ENCODE measurements around the gene MYLK4.

The MYLK4 gene

DNA sequence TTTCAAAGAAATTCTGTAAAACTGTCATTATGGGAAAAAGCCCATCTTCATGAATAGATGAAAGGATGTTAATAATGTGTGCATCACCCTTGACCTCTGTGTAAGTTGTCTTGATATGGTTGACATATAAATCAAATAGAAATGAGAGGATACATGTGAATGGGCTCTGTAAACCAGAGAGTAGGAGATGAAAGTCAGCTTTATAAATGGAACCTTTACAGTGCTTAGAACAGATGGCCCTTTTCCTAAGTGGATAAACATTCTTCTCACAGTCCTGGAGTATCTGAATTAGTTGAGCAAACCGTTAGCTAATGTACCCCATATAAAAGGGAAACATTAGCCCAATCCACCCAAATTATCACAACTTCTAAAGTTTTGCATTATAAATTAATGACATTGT lies 57.5 kb downstream of the MYLK4 start:
- DNase-seq, result no peak

GRCh38 chr6:2688401-2689064 lies 62.2 kb downstream of the MYLK4 start:
- no peak for DNase-seq

DNA sequence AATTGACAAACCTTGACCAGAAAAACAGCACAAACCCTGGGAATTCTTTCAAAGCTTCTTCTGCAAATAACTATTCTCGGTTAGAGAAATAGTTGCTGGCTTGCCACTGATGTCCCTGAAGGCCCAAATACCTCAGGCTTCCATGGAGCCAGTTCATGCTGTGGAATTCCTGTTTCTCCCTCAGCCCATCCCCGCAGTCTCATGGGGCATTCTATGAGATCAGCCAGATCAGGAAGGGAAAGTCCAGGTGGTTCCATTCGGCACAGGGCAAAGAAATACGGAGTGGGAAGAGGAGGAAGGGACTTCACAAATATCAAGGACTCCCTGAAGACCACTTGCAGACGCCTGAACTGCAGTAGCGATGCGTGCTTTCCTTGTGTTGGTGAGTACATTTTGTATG lies 63.3 kb downstream of the MYLK4 start:
- no peak for DNase-seq

- DNase-seq, result no peak
Observed at GRCh38 chr6:2686515-2686914, 64.2 kb downstream of the MYLK4 start.

GRCh38 chr6:2684766-2685754 lies 65.7 kb downstream of the MYLK4 start:
- no peak for DNase-seq

DNA sequence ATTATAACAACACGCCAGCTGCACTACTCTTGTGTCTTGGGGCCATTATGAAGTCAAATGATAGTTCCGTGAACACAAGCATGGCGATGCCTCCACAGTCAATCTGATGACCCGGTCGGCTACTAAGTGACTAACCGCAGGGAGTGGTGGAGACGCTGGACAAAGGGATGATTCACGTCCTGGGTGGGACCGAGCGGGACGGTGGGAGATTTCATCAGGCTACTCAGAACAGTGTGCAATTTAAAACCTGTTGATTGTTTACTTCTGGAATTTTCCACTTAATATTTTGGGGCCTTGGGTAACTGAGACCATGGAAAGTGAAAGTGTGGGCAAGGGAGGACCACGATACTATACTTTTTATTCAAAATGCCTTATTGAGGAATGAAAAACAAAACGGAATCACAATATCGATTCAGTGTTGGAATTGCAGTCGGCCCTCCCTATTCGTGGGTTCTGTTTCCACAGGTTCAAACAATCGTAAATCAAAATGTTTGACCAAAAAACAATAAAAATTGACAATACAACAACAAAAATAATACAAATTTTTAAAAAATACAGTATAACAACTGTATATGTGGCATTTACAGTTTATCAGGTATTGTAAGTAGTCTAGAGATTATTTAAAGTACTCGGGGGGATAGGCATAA lies 66.5 kb downstream of the MYLK4 start:
- DNase-seq, result no peak

- DNase-seq, result no peak
Observed at GRCh38 chr6:2680264-2680922, 70.3 kb downstream of the MYLK4 start.

DNA sequence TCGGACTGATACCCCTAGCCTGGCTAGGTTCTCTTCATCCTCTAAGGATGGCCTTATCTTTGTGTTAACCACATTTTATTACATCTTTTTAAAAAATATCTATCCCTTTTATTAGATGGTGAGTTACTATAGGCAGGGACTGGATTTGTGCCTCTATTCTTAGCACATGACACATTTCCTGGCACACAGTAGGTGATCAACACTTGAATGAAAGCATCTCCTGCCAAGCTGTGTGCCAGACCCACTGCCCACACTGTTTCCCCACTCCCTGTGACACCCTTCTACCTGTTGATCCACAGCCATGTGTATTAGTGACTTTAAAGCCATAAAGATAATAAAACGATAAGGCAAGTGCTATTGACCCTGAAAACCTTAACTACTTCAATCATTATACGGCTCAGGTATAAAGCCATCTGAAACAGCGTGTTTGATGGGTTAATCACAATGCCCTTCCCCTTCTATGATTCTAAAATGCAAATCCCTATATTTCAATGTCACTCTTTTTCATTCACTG lies 73.6 kb downstream of the MYLK4 start:
- DNase-seq, result no peak

GRCh38 chr6:2676048-2676447 lies 74.7 kb downstream of the MYLK4 start:
- no peak for DNase-seq

DNA sequence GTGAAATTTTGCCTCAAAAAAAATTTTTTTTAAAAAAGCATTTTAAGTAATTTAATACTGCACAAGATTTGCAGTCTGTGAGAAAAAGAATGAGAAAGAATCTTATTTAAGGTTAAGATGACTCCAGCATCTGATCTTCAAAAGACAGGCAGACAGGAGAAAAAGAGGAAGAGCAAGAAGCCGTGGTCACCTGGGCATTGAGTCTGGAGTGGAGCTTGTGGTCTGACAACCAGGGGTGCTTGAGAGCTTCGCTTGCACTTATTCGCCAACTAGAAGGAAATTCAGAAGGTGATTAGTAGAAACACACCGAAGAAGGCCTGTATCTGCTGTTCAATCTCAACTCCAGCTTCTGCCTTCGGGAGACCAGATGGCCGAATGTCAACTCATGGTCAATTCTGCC lies 75.9 kb downstream of the MYLK4 start:
- no peak for DNase-seq

- DNase-seq, result no peak
Observed at GRCh38 chr6:2669067-2669700, 81.5 kb downstream of the MYLK4 start.

DNA sequence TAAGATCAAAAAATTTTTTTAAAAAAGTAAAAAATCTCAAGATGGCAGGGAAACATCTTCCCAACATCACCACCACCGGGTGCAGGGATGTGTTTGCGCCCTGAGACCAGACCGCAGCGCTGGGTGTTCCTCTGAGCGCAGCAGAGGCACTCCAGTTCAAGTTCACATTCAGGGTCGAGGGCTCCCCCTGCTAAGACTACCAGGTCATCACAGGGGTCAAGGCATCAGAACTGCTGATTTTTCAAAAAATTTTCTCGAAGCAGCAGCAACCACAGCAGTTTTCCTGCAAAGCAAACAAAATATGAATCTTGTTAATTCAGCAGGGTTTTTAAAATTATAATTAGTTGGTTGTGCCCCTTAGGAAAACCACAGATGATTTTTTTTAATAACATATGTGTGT lies 83.1 kb downstream of the MYLK4 start:
- no peak for DNase-seq

DNA sequence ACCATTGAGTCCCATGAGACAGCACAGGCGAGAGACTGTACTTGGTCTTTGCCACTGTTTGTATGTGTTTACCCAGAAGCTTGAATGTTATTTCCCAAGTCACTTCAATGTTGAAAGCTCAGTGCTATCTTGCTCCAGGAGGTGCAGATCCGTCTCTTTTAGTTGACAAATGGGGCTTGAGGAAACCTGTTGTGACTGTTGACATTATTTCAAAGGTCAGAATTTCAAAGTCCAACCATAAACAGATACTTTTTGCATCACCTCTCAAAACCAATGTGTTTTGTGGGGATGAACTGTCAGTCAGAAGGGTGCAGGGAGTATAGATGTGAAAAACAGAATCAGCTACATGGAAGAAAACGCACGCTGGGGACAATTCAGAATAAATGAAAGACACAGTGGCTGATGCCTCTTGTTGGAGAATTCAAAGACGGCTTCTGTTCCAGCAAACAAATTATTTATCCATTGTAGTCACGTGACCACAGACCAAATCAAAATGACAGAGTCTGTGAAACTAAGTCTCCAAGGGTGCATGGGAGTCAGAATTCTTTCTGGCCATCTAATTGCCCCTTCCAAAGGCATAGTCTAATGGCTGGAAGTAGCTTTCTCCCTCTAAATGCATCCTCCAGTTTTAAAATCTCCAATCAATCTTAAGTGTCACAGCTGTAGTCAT lies 83.7 kb downstream of the MYLK4 start:
- DNase-seq, result no peak

- no peak for DNase-seq
Observed at GRCh38 chr6:2665146-2666070, 85.3 kb downstream of the MYLK4 start.

DNA sequence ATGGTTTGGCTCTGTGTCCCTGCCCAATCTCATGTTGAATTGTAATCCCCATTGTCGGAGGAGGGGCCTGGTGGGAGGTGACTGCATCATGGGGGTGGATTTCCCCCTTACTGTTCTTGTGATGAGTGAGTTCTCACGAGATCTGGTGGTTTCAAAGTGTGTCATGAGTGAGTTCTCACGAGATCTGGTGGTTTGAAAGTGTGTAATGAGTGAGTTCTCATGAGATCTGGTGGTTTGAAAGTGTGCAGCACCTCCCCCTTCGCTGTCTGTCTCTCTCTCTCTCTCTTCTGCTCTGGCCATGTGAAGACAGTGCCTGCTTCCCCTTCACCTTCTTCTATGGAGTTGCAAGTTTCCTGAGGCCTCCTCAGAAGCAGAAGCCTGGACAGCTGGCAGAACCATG lies 87.6 kb downstream of the MYLK4 start:
- DNase-seq, result no peak

- DNase-seq, result no peak
Observed at GRCh38 chr6:2661651-2662050, 89.1 kb downstream of the MYLK4 start.

DNA sequence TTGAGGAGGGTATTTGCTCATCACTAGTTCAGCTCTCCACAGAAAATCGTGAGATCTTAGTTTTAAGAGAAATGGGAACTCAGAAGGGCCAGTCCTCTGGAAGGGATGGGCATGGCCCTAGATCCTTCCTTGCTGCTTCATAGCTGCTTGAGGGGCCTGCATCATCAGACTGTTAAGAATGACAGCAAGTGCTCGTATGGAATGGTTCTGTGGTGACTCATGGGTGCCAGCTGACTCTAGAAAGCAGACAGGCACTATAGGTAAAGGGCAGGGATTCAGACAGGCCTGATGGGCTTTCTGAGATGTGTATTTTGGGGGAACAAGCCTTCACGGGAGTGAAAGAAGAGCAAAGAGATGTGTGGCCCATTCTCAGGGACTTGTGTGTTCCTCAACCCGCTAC lies 90.8 kb downstream of the MYLK4 start:
- DNase-seq, result no peak

- no peak for DNase-seq
Observed at GRCh38 chr6:2659381-2659780, 91.3 kb downstream of the MYLK4 start.

GRCh38 chr6:2658788-2659187 lies 91.9 kb downstream of the MYLK4 start:
- DNase-seq, result no peak

DNA sequence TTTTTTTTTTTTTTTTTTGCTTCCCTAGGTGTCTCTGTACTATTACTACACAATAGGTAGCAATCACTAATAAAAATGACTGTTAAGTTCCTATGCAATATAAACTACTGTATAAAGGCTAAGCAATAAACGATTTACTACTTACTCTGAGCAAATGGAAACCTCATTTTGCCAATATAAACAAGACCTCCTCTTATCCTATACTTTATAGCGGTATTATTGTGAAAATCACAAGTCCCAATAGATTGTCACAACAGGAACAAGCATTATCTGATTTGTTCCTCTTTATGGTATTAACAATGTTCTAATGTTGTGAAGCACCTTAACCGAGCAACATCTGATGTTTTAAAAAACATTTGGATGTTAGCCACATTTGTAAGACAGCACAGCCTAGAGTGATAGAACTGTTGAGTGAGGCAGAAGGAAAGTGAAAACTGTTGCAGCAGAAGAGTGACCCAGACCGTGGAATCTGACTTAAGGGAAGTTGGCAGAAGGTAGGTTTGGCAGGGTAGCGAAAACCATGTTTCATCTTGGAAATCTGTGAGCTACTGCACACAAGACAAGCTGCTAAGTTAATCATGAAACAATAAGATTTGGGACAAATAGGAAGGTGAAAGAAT lies 94.2 kb downstream of the MYLK4 start:
- no peak for DNase-seq

All from stimulated activated naive CD4-positive, alpha-beta T cell treated with Interleukin-2 at 50 U/mL for 16 hours (primary cell).